Tibial artery (tissue), 4 donors: ENCODE measurements around the gene GNG13.

Source experiments
- DNase-seq, 2 donors: peaks; one replicate each; pipeline ENCODE4 v3.0.0-alpha.2; 2019
- H3K27ac ChIP-seq, 2 donors: fragments of 200-600 bp; sonication (generic) in 1 of 2; 1 replicate in 1 of 2; 2 replicates in 1 of 2; pipeline ENCODE4 v1.5.1; 2018 to 2019; ENCODE audit warnings: mild to moderate bottlenecking in 1 of 2
- H3K27me3 ChIP-seq, 2 donors: fragments of 200-600 bp; sonication (generic) in 1 of 2; one replicate each; pipeline versions ENCODE4 v1.5.1 to v1.6.0; 2016 to 2019
- H3K36me3 ChIP-seq, 3 donors: fragments of 200-600 bp; sonication (generic) in 2 of 3; one replicate each; pipeline ENCODE4 v1.5.1; 2016 to 2019; ENCODE audit warnings: mild to moderate bottlenecking in 2 of 3
- H3K4me1 ChIP-seq, 4 donors: fragments of 200-600 bp; sonication (generic) in 2 of 4; 1 replicate in 3 of 4; 2 replicates in 1 of 4; pipeline ENCODE4 v1.5.1; 2016 to 2019
- H3K4me3 ChIP-seq, 2 donors: fragments of 200-600 bp; sonication (generic) in 1 of 2; 1 replicate in 1 of 2; 2 replicates in 1 of 2; pipeline ENCODE4 v1.5.1; 2018 to 2019; ENCODE audit warnings: mild to moderate bottlenecking in 2 of 2
- H3K9me3 ChIP-seq, 3 donors: fragments of 200-600 bp; sonication (generic) in 1 of 3; one replicate each; pipeline ENCODE4 v1.5.1; 2016 to 2019
- intact Hi-C: fragments of 100-400 bp; cut with DNase I; formaldehyde crosslinking; loops from one replicate; pipeline ENCODE4 v1.15.0; 2023; ENCODE audit warnings: low total_unique reads
- TF ChIP-seq, protein P1 (sequence below), 2 experiments: fragments of 200-600 bp in 1 of 2; fragments of 450-650 bp in 1 of 2; IDR thresholded peaks; one replicate each; pipeline ENCODE4 v1.5.1; 2017 to 2019; ENCODE audit warnings: antibody characterized with exemption in 2 of 2, mild to moderate bottlenecking in 1 of 2, moderate library complexity in 1 of 2

GNG13 gene

DNA sequence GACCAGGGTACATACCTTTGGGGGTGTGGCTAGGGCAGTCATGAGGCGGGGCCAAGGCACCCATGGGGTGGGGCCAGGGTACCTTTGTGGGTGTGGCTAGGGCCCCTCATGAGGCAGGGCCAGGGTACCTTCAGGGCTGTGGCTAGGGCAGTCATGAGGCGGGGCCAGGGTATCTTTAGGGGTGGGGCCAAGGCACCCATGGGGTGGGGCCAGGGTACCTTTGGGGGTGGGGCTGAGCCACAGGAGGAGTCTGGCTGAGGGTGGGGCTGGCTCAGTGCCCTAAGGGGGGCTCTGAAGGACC lies 3.5 kb downstream of the GNG13 start:
- intact Hi-C loops, result no loop called here
- Histone ChIP-seq H3K36me3 (peaks cover 0 to 24% (median 0%) of the 10 kb centered on the region in 3 donors), H3K9me3 (no peaks in the 10 kb centered on the region), H3K4me1 (peaks cover 0 to 6% (median 0%) of the 10 kb centered on the region in 4 donors), H3K4me3 (no peak overlapping the region), H3K27ac (no peak overlapping the region), H3K27me3 (peaks cover 0 to 63% of the 10 kb centered on the region in 2 donors)
- TF ChIP-seq, protein P1, sequence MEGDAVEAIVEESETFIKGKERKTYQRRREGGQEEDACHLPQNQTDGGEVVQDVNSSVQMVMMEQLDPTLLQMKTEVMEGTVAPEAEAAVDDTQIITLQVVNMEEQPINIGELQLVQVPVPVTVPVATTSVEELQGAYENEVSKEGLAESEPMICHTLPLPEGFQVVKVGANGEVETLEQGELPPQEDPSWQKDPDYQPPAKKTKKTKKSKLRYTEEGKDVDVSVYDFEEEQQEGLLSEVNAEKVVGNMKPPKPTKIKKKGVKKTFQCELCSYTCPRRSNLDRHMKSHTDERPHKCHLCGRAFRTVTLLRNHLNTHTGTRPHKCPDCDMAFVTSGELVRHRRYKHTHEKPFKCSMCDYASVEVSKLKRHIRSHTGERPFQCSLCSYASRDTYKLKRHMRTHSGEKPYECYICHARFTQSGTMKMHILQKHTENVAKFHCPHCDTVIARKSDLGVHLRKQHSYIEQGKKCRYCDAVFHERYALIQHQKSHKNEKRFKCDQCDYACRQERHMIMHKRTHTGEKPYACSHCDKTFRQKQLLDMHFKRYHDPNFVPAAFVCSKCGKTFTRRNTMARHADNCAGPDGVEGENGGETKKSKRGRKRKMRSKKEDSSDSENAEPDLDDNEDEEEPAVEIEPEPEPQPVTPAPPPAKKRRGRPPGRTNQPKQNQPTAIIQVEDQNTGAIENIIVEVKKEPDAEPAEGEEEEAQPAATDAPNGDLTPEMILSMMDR (IDR thresholded peaks at IDR 0.05), result no peak
- DNase-seq, result no peak

GRCh38 chr16:796296-797119 lies 4.0 kb downstream of the GNG13 start:
- Histone ChIP-seq H3K4me3 (no peak overlapping the region), H3K27ac (no peak overlapping the region), H3K27me3 (peaks cover 0 to 57% of the 10 kb centered on the region in 2 donors), H3K4me1 (peaks cover 0 to 6% (median 0%) of the 10 kb centered on the region in 4 donors), H3K9me3 (no peaks in the 10 kb centered on the region), H3K36me3 (peaks cover 0 to 26% (median 0%) of the 10 kb centered on the region in 3 donors)
- DNase-seq, result no peak
- TF ChIP-seq, protein P1 (IDR thresholded peaks at IDR 0.05), result no peak
- intact Hi-C loops, result no loop called here

- Histone ChIP-seq H3K4me3 (no peak overlapping the region), H3K4me1 (peaks cover 0 to 6% (median 0%) of the 10 kb centered on the region in 4 donors), H3K36me3 (peaks cover 0 to 26% (median 0%) of the 10 kb centered on the region in 3 donors), H3K27me3 (peaks cover 0 to 49% of the 10 kb centered on the region in 2 donors), H3K27ac (no peak overlapping the region), H3K9me3 (no peaks in the 10 kb centered on the region)
- TF ChIP-seq, protein P1 (IDR thresholded peaks at IDR 0.05), result no peak
- DNase-seq, result no peak
- intact Hi-C loops, result no loop called here
Observed at GRCh38 chr16:795580-796229, 4.8 kb downstream of the GNG13 start.

- TF ChIP-seq, protein P1 (IDR thresholded peaks at IDR 0.05), result no peak
- no peak overlapping the region for H3K27ac ChIP-seq
- intact Hi-C loops, result no loop called here
- H3K36me3 ChIP-seq, result peaks cover 0 to 26% (median 0%) of the 10 kb centered on the region in 3 donors
- no peak overlapping the region for H3K4me3 ChIP-seq
- no peaks in the 10 kb centered on the region for H3K4me1 ChIP-seq
- DNase-seq, result no peak
- H3K9me3 ChIP-seq, result no peaks in the 10 kb centered on the region
- H3K27me3 ChIP-seq, result peaks cover 0 to 42% of the 10 kb centered on the region in 2 donors
Observed at GRCh38 chr16:794853-795466, 5.6 kb downstream of the GNG13 start.

GRCh38 chr16:794091-794822 lies 6.3 kb downstream of the GNG13 start:
- no peak for DNase-seq
- Histone ChIP-seq H3K4me3 (no peak overlapping the region), H3K36me3 (peaks cover 0 to 26% (median 0%) of the 10 kb centered on the region in 3 donors), H3K27me3 (peaks cover 0 to 35% of the 10 kb centered on the region in 2 donors), H3K27ac (no peak overlapping the region), H3K9me3 (no peaks in the 10 kb centered on the region), H3K4me1 (peaks cover 0 to 4% (median 3%) of the 10 kb centered on the region in 4 donors)
- TF ChIP-seq, protein P1 (IDR thresholded peaks at IDR 0.05), result no peak
- intact Hi-C loops, result no loop called here
